GM12878 (cell line): ENCODE measurements around the gene GALNTL6. TPM values are rescaled to one million over a fixed set of nuclear protein-coding genes. Genes with fewer than 3 reads are reported as not detected.

Experiments used
- ATAC-seq: fragments of 200-7000 bp; cut with Tn5 transposase; 3 replicates; pipeline ENCODE4 v1.9.1; 2020; ENCODE audit warnings: mild to moderate bottlenecking, moderate library complexity
- BruUV-seq: library from RNA; stranded (reverse); fragments of 400-500 nt; replicated peaks from 2 replicates; lab custom pipeline; 2021; lab: Mats Ljungman, UMichigan
- CTCF ChIA-PET: fragments of 300-600 bp; sonication (Branson Sonifier 250); formaldehyde crosslinking; extraction: SDS; loops from one replicate; lab custom pipeline; 2021; ENCODE audit warnings: inconsistent platforms; lab: Yijun Ruan, JAX
- POLR2A ChIA-PET: fragments of 350-600 bp; formaldehyde crosslinking; extraction: SDS; loops from one replicate; lab custom pipeline; 2021; ENCODE audit warnings: inconsistent platforms; lab: Charles Lee
- RAD21 ChIA-PET: fragments of 300-600 bp; sonication (Branson Sonifier 250); formaldehyde crosslinking; loops from one replicate; lab custom pipeline; 2023; ENCODE audit warnings: antibody characterized with exemption; ENCODE audit not compliant: unreplicated experiment; lab: Charles Lee
- SMC1A ChIA-PET: fragments of 300-600 bp; sonication (Branson Sonifier 250); formaldehyde crosslinking; loops from one replicate; lab custom pipeline; 2023; ENCODE audit not compliant: unreplicated experiment, uncharacterized antibody; lab: Charles Lee
- DNase-seq: peaks from one replicate; pipeline ENCODE4 v3.0.0-alpha.2; 2011; ENCODE audit warnings: low read depth, low spot score
- FAIRE-seq: peaks from 3 replicates; lab custom pipeline; 2011; peaks lifted over from hg19 to GRCh38; lab: Jason Lieb, UNC
- H2AFZ ChIP-seq: 2 replicates; pipeline ENCODE4 v1.6.0; 2011; ENCODE audit warnings: low read depth, low read length, control low read depth; ENCODE audit not compliant: control insufficient read depth
- H3K27ac ChIP-seq: 2 replicates; pipeline ENCODE4 v1.5.1; 2011; ENCODE audit warnings: control low read depth; ENCODE audit not compliant: control insufficient read depth, insufficient read depth
- H3K27me3 ChIP-seq, 2 experiments: replicated peaks in 1 of 2; 2 replicates each; pipeline versions ENCODE4 v1.6.0 to v1.6.1; 2011; ENCODE audit warnings: low read length in 1 of 2; ENCODE audit not compliant: control insufficient read depth in 2 of 2, insufficient read depth in 2 of 2
- H3K36me3 ChIP-seq, 2 experiments: 2 replicates each; pipeline ENCODE4 v1.5.1; 2011; ENCODE audit warnings: low read length in 1 of 2; ENCODE audit not compliant: control insufficient read depth in 2 of 2, insufficient read depth in 2 of 2
- H3K4me1 ChIP-seq: 2 replicates; pipeline ENCODE4 v1.6.1; 2011; ENCODE audit warnings: mild to moderate bottlenecking, low read length, moderate library complexity, mixed read lengths; ENCODE audit not compliant: control insufficient read depth, insufficient read depth
- H3K4me2 ChIP-seq: 2 replicates; pipeline ENCODE4 v1.6.0; 2011; ENCODE audit warnings: control low read depth; ENCODE audit not compliant: control insufficient read depth, insufficient read depth
- H3K4me3 ChIP-seq: fragments of 200-600 bp; sonication (generic); 2 replicates; pipeline ENCODE4 v1.5.1; 2016
- H3K79me2 ChIP-seq: 2 replicates; pipeline ENCODE4 v1.6.0; 2011; ENCODE audit warnings: low read length; ENCODE audit not compliant: control insufficient read depth, insufficient read depth
- H3K9ac ChIP-seq: 2 replicates; pipeline ENCODE4 v1.8.0; 2011; ENCODE audit warnings: low read length, control low read depth, mixed read lengths; ENCODE audit not compliant: control insufficient read depth, insufficient read depth
- H3K9me3 ChIP-seq: replicated peaks from 3 replicates; pipeline ENCODE4 v1.5.1; 2011; ENCODE audit warnings: mild to moderate bottlenecking, low read length; ENCODE audit not compliant: control insufficient read depth, insufficient read depth
- H4K20me1 ChIP-seq: 2 replicates; pipeline ENCODE4 v1.6.0; 2011; ENCODE audit not compliant: control insufficient read depth, insufficient read depth
- ATF7 ChIP-seq: fragments of 450-650 bp; IDR thresholded peaks from 2 replicates; pipeline ENCODE4 v1.6.1; 2016; ENCODE audit warnings: low read depth, mild to moderate bottlenecking
- MLLT1 ChIP-seq: fragments of 450-650 bp; IDR thresholded peaks from 2 replicates; pipeline ENCODE4 v1.6.1; 2016; ENCODE audit warnings: mild to moderate bottlenecking
- RAD51 ChIP-seq: fragments of 450-650 bp; IDR thresholded peaks from 2 replicates; pipeline ENCODE4 v1.6.1; 2016; ENCODE audit warnings: moderate library complexity, mild to moderate bottlenecking, inconsistent platforms
- ZNF384 ChIP-seq: IDR thresholded peaks from 2 replicates; pipeline ENCODE4 v1.6.1; 2012; ENCODE audit warnings: low read depth, mild to moderate bottlenecking, low read length, improper control_type of control experiment, borderline replicate concordance
- WGBS: methylation state at CpG from one replicate; pipeline ENCODE4 v1.1.6; 2016; ENCODE audit warnings: low lambda C conversion rate; ENCODE audit not compliant: insufficient replicate concordance, insufficient coverage; ENCODE audit errors: missing lambda C conversion rate; 5-methylcytosine and 5-hydroxymethylcytosine counted together
- in situ Hi-C: fragments of 300-500 bp; cut with MboI; formaldehyde crosslinking; loops from 9 replicates; pipeline ENCODE4 v1.14.3; 2018; ENCODE audit warnings: mixed read lengths
- intact Hi-C: fragments of 100-400 bp; cut with micrococcal nuclease; formaldehyde crosslinking; loops from one replicate; pipeline ENCODE4 v1.14.2; 2022; ENCODE audit not compliant: unreplicated experiment
- polyA plus RNA-seq, 11 experiments: library from polyadenylated mRNA; depleted of rRNA in 4 of 11; unstranded in 6 of 11; stranded (reverse) in 5 of 11; fragments of >200 nt; fragmentation: Nextera tagmentation in 4 of 11; fragmentation: Illumina TruSeq in 1 of 11; extraction: Ambion mirVana in 4 of 11; extraction: Trizol in 1 of 11; gene quantifications; 1 replicate in 1 of 11; 2 replicates in 10 of 11; pipeline versions ENCODE4 v1.2.1 to v1.2.3, GENCODE V29; 2011 to 2016; ENCODE audit warnings: inconsistent platforms in 2 of 11, missing spikeins in 2 of 11, low read depth in 1 of 11
- total RNA-seq, 4 experiments: library from RNA; depleted of rRNA in 3 of 4; stranded (reverse); fragments of >200 nt in 3 of 4; fragmentation: Illumina TruSeq in 1 of 4; extraction: Trizol in 1 of 4; gene quantifications; 2 replicates each; pipeline versions ENCODE4 v1.2.1 to v1.2.3, GENCODE V29; 2013 to 2021

GALNTL6 gene
- total and polyA plus RNA-seq, 10 of the 15 experiments (the other 5 are each of a cell fraction or from before 2014, with no cell fraction given), result 0.01 to 0.29 TPM; not detected in 8

GRCh38 chr4:171817026-171817425 lies 3.8 kb downstream of the GALNTL6 start:
- H3K4me2 ChIP-seq, result no peak overlapping the region
- H3K9ac ChIP-seq, result no peak overlapping the region
- DNase-seq, result no peak
- 35% methylated on average over 1 of the region's 1 CpG for WGBS
- no peaks in the 10 kb centered on the region for H3K9me3 ChIP-seq
- H3K4me1 ChIP-seq, result no peaks in the 10 kb centered on the region
- intact Hi-C loops (no loop called here), in situ Hi-C loops (no loop called here)
- H3K79me2 ChIP-seq, result no peaks in the 10 kb centered on the region
- TF ChIP-seq ATF7, result no peak
- peak; percentile 21; the same call in 1 of the 2 replicates for TF ChIP-seq RAD51
- RAD21 ChIA-PET, result no interaction called here
- peaks cover 7 to 11% of the 10 kb centered on the region in 2 experiments for H3K27me3 ChIP-seq
- peak; percentile 31; the same call in 2 of the 3 replicates for ATAC-seq
- H4K20me1 ChIP-seq, result no peaks in the 10 kb centered on the region
- no peak overlapping the region for H3K4me3 ChIP-seq
- SMC1A ChIA-PET, result no interaction called here
- CTCF ChIA-PET, result no interaction called here
- FAIRE-seq, result no peak
- POLR2A ChIA-PET, result no interaction called here
- no peak overlapping the region for H3K27ac ChIP-seq
- H3K36me3 ChIP-seq, result no peaks in the 10 kb centered on the region
- BruUV-seq, result no TSS peak
- H2AFZ ChIP-seq, result no peak overlapping the region

GRCh38 chr4:171834640-171835039 lies 21.4 kb downstream of the GALNTL6 start:
- H3K4me2 ChIP-seq, result no peak overlapping the region
- H3K36me3 ChIP-seq, result no peaks in the 10 kb centered on the region
- no peak overlapping the region for H3K27ac ChIP-seq
- ATAC-seq (peak; percentile 41; the same call in 1 of the 3 replicates), FAIRE-seq (no peak), DNase-seq (no peak)
- ChIA-PET CTCF (no interaction called here), RAD21 (no interaction called here), SMC1A (interaction anchor here (1.4 kb wide), 1 partner anchor 12 kb away, joined by 3 read pairs; no protein-coding TSS in a partner anchor), POLR2A (no interaction called here)
- H3K27me3 ChIP-seq, result no peaks in the 10 kb centered on the region
- in situ Hi-C loops, result no loop called here
- H3K9me3 ChIP-seq, result no peaks in the 10 kb centered on the region
- H3K4me3 ChIP-seq, result no peak overlapping the region
- intact Hi-C loops, result no loop called here
- H3K4me1 ChIP-seq, result no peaks in the 10 kb centered on the region
- H2AFZ ChIP-seq, result no peak overlapping the region
- WGBS, result 21% methylated on average over 3 of the region's 3 CpGs
- BruUV-seq, result no TSS peak
- H3K9ac ChIP-seq, result no peak overlapping the region
- no peaks in the 10 kb centered on the region for H3K79me2 ChIP-seq
- TF ChIP-seq MLLT1 (peak; percentile 43; the same call in 1 of the 2 replicates), ZNF384 (no peak)
- no peaks in the 10 kb centered on the region for H4K20me1 ChIP-seq
